Stimulated activated effector memory CD8-positive, alpha-beta T cell treated with anti-CD3 and anti-CD28 coated beads, Interleukin-12 subunit alpha, Interleukin-12 subunit beta, amount 100 ng/mL, for 72 hours (primary cell): ENCODE results near the gene ALG12.
"Not testable (repeated sequence)": the region's sequence is repeated elsewhere in the genome, so short reads cannot be mapped to it uniquely, and the experiment has no call there.

Source experiments
- ATAC-seq: fragments of 150-1000 bp; cut with Tn5 transposase; 2 replicates; pipeline ENCODE4 v1.10.0; 2021
- DNase-seq, 2 donors: peaks; one replicate each; pipeline ENCODE4 v3.0.0; 2021 to 2022; ENCODE audit warnings: low spot score in 2 of 2
- H3K27ac Mint-ChIP-seq: one replicate; pipeline ENCODE4 v1.8.0; 2022; ENCODE audit warnings: mild to moderate bottlenecking, mixed read lengths
- H3K36me3 Mint-ChIP-seq: one replicate; pipeline ENCODE4 v1.8.0; 2022; ENCODE audit warnings: mild to moderate bottlenecking, mixed read lengths
- H3K4me1 Mint-ChIP-seq: one replicate; pipeline ENCODE4 v1.8.0; 2022; ENCODE audit warnings: mixed read lengths
- H3K4me3 Mint-ChIP-seq: one replicate; pipeline ENCODE4 v1.8.0; 2022; ENCODE audit warnings: mild to moderate bottlenecking, mixed read lengths
- H3K9me3 Mint-ChIP-seq: one replicate; pipeline ENCODE4 v1.8.0; 2022; ENCODE audit warnings: mixed read lengths

The ALG12 gene

DNA sequence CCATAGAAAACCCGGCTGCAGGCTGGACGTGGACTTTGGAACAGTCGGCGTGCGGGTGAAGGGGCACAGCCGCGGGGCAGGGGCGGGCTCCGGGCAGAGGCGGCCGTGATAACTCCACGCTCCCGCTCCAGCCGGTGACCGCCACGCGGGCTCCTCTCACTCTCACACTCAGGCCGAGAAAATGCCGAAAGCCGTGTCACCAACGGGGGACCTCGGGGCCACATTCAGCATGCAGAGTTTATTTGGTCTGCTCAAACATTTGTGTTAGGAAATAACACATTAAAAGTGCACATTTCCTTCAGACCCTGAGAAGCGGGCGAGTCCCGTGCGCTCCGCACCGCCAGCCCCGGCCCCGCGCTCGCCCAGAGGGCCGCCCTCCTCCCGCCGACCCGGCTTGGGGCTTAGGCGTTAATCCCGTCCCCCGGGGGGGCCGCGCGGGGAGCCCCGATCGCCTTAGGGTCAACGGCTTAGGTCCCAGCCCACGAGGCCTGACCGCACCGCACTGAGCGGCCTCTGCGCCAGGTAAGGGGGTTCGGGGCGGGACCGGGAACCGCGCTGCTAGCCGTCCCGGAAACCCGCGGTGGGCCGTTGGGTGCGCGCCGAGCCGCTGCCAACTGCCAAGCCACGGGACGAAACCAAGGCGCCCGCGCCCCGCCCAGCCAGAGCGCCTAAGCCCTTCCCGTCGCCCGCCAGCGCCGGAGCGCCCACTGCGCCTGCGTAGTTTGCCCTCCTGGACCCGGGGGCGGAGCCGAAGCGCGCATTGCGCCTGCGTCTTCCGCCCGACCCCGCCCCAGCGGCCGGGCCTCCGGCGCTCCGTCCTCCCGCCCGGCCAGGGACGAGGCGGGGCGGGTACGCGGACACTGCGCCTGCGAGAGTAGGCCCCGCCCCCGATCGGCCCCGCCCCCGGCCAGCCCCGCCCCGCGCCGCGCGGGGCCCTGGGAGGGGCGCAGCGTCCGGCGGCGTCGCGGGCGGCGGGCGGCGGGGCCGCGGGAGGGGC, 65.0 kb downstream of the ALG12 start, which contains the start of gene ZBED4:
ZBED4 (plus strand) TSS at position 947 of the 997 bp plus-strand sequence. CDS start 29,819 bp downstream, outside the sequence.
- Mint-ChIP-seq H3K9me3 (no peaks in the 10 kb centered on the region), H3K27ac (peak within 1 kb of the TSS; percentile 95), H3K4me1 (peaks cover 51% of the 10 kb centered on the region), H3K36me3 (peaks cover 33% of the 10 kb centered on the region), H3K4me3 (peak within 1 kb of the TSS; percentile 96)
- DNase-seq (peak; percentile 99 to 100), ATAC-seq (peak; percentile 87)

DNA sequence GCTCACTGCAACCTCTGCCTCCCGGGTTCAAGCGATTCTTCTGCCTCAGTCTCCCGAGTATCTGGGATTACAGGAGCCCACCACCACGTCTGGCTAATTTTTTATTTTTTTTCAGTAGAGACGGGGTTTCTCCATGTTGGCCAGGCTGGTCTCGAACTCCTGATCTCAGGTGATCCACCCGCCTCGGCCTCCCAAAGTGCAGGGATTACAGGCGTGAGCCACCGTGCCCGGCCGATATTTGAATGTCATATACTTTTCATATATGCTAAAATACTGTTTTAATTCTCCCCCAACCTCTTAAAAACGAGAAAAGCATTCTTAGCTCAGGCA, 65.7 kb downstream of the ALG12 start:
- not testable (repeated sequence) for ATAC-seq

DNA sequence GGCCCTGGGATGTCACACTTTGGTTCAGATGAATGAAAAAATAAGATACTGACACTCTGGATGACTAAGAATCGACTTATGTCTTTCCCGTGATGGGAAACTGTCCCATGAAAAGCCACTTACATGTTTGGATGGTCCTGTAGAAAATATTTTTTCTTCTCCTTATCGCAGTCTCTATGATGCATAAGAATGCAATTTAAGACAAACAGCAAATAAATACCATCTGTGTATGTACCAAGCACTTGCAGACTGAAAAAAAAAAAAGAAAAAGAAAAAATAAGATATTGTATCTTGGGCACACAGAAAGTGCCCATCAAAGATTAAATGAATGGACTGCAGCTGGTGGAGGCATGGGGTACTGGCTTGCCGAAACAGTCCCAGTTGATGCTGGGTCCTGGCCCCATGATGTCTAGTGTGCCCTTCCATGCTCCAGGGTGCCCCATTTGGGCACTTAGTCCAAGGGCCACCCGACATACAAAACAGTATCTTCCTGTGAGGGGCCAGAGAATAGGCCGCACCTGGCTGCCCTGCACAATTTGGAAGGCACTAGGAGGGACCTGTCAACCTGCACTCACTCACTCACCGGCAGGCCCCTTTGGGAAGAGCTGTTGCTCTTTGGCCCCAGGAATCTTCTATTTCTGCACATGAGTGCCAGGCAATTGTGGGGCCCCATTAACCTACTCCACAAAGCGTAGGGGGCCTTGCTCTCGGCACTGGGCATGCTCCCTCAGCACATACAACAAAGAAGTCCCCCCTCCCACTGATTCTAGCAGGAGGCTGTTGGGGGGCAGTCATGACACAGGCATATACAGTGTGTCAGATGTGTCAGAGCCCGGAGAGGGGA, 67.1 kb downstream of the ALG12 start:
- ATAC-seq (no peak), DNase-seq (no peak)
- H3K36me3 Mint-ChIP-seq, result peaks cover 25% of the 10 kb centered on the region
- H3K4me3 Mint-ChIP-seq, result peak overlapping the region; percentile 54
- peak overlapping the region; percentile 66 for H3K27ac Mint-ChIP-seq
- peaks cover 34% of the 10 kb centered on the region for H3K4me1 Mint-ChIP-seq
- no peaks in the 10 kb centered on the region for H3K9me3 Mint-ChIP-seq

More for the DNA sequence above, 65.7 kb downstream of the ALG12 start:
- peaks cover 44% of the 10 kb centered on the region for H3K4me1 Mint-ChIP-seq
- peak overlapping the region; percentile 8 for H3K27ac Mint-ChIP-seq
- DNase-seq, H3K9me3 Mint-ChIP-seq: not testable (repeated sequence)
- peak overlapping the region; percentile 42 for H3K4me3 Mint-ChIP-seq
- peaks cover 27% of the 10 kb centered on the region for H3K36me3 Mint-ChIP-seq
